Measurements from ENCODE around the gene ASXL1. TPM values are rescaled to one million over a fixed set of nuclear protein-coding genes. Genes with fewer than 3 reads are reported as not detected.

Gene ASXL1
- polyA plus RNA-seq, 3 donors from 2014 or later = 2.9 to 11.0 (median 5.3) TPM

GRCh38 chr20:32445539-32446273 lies 87.6 kb downstream of the ASXL1 start:
- H3K27me3 Mint-ChIP-seq (ENCODE audit: low read depth in 3 of 3) = peaks cover 9 to 11% (median 10%) of the 10 kb centered on the region in 3 donors
- no peak overlapping the region for H3K4me3 Mint-ChIP-seq
- peaks cover 0 to 29% (median 8%) of the 10 kb centered on the region in 3 donors for H3K36me3 Mint-ChIP-seq
- no peaks in the 10 kb centered on the region for H3K9me3 Mint-ChIP-seq
- no peak for DNase-seq
- peaks cover 10 to 25% of the 10 kb centered on the region in 2 donors for H3K4me1 Mint-ChIP-seq
- H3K27ac Mint-ChIP-seq = peak overlapping the region in 5 of 6 donors; percentile 69 to 86 (median 83)

- Mint-ChIP-seq H3K27me3 (ENCODE audit: low read depth in 3 of 3) (peaks cover 8 to 10% (median 8%) of the 10 kb centered on the region in 3 donors), H3K27ac (peak overlapping the region in 3 of 6 donors; percentile 27 to 81 (median 52)), H3K36me3 (peaks cover 0 to 26% (median 8%) of the 10 kb centered on the region in 3 donors), H3K9me3 (no peaks in the 10 kb centered on the region), H3K4me3 (no peak overlapping the region), H3K4me1 (peaks cover 10 to 17% of the 10 kb centered on the region in 2 donors)
- no peak for DNase-seq
Measured at GRCh38 chr20:32446301-32447100, 88.4 kb downstream of the ASXL1 start.

GRCh38 chr20:32447136-32448027 lies 89.3 kb downstream of the ASXL1 start:
- Mint-ChIP-seq H3K4me1 (peaks cover 10 to 14% of the 10 kb centered on the region in 2 donors), H3K9me3 (no peaks in the 10 kb centered on the region), H3K27ac (peak overlapping the region in 5 of 6 donors; percentile 50 to 81 (median 66))

GRCh38 chr20:32448306-32449056 lies 90.3 kb downstream of the ASXL1 start:
- Mint-ChIP-seq H3K27ac (peak overlapping the region; percentile 18 to 77 (median 62)), H3K27me3 (ENCODE audit: low read depth in 3 of 3) (peaks cover 7 to 10% (median 8%) of the 10 kb centered on the region in 3 donors), H3K4me3 (no peak overlapping the region), H3K9me3 (no peaks in the 10 kb centered on the region), H3K4me1 (peaks cover 7 to 10% of the 10 kb centered on the region in 2 donors), H3K36me3 (peaks cover 0 to 26% (median 8%) of the 10 kb centered on the region in 3 donors)
- no peak for DNase-seq

More at GRCh38 chr20:32447136-32448027, 89.3 kb downstream of the ASXL1 start:
- Mint-ChIP-seq H3K27me3 (ENCODE audit: low read depth in 3 of 3) (peaks cover 5 to 10% (median 8%) of the 10 kb centered on the region in 3 donors), H3K36me3 (peaks cover 0 to 26% (median 8%) of the 10 kb centered on the region in 3 donors), H3K4me3 (no peak overlapping the region)
- no peak for DNase-seq

GRCh38 chr20:32449057-32449889 lies 91.1 kb downstream of the ASXL1 start:
- Mint-ChIP-seq H3K36me3 (peaks cover 0 to 26% (median 8%) of the 10 kb centered on the region in 3 donors), H3K9me3 (no peaks in the 10 kb centered on the region), H3K27ac (peak overlapping the region; percentile 46 to 85 (median 72)), H3K27me3 (ENCODE audit: low read depth in 3 of 3) (peaks cover 8 to 11% (median 11%) of the 10 kb centered on the region in 3 donors), H3K4me1 (peaks cover 0 to 8% of the 10 kb centered on the region in 2 donors), H3K4me3 (no peak overlapping the region)
- no peak for DNase-seq

- Mint-ChIP-seq H3K9me3 (no peaks in the 10 kb centered on the region), H3K4me1 (peaks cover 0 to 8% of the 10 kb centered on the region in 2 donors), H3K27me3 (ENCODE audit: low read depth in 3 of 3) (peaks cover 7 to 14% (median 8%) of the 10 kb centered on the region in 3 donors), H3K36me3 (peaks cover 0 to 26% (median 8%) of the 10 kb centered on the region in 3 donors), H3K4me3 (peak overlapping the region in 1 of 5 donors; percentile 3), H3K27ac (peak overlapping the region; percentile 12 to 76 (median 68))
- DNase-seq = no peak
Measured at GRCh38 chr20:32449890-32450401, 91.8 kb downstream of the ASXL1 start.

- Mint-ChIP-seq H3K9me3 (no peaks in the 10 kb centered on the region), H3K4me3 (no peak overlapping the region), H3K27ac (peak overlapping the region in 5 of 6 donors; percentile 12 to 76 (median 67)), H3K4me1 (peaks cover 0 to 4% of the 10 kb centered on the region in 2 donors), H3K36me3 (peaks cover 0 to 21% (median 4%) of the 10 kb centered on the region in 3 donors), H3K27me3 (ENCODE audit: low read depth in 3 of 3) (peaks cover 7 to 11% (median 8%) of the 10 kb centered on the region in 3 donors)
- no peak for DNase-seq
Measured at GRCh38 chr20:32450484-32451061, 92.4 kb downstream of the ASXL1 start.

GRCh38 chr20:32451340-32451681 lies 93.2 kb downstream of the ASXL1 start:
- H3K4me1 Mint-ChIP-seq = peaks cover 0 to 6% of the 10 kb centered on the region in 2 donors
- H3K4me3 Mint-ChIP-seq = no peak overlapping the region
- H3K9me3 Mint-ChIP-seq = no peaks in the 10 kb centered on the region
- no peak for DNase-seq
- H3K27ac Mint-ChIP-seq = peak overlapping the region in 3 of 6 donors; percentile 24 to 80 (median 65)
- peaks cover 0 to 20% (median 4%) of the 10 kb centered on the region in 3 donors for H3K36me3 Mint-ChIP-seq
- peaks cover 7 to 11% (median 8%) of the 10 kb centered on the region in 3 donors for H3K27me3 Mint-ChIP-seq (ENCODE audit: low read depth in 3 of 3)

GRCh38 chr20:32451682-32452461 lies 93.7 kb downstream of the ASXL1 start:
- Mint-ChIP-seq H3K4me1 (peaks cover 0 to 4% of the 10 kb centered on the region in 2 donors), H3K4me3 (no peak overlapping the region), H3K36me3 (peaks cover 0 to 15% (median 2%) of the 10 kb centered on the region in 3 donors), H3K27ac (peak overlapping the region in 3 of 6 donors; percentile 48 to 65 (median 55)), H3K27me3 (ENCODE audit: low read depth in 3 of 3) (peaks cover 7 to 8% (median 8%) of the 10 kb centered on the region in 3 donors), H3K9me3 (no peaks in the 10 kb centered on the region)
- no peak for DNase-seq

- DNase-seq = no peak
- Mint-ChIP-seq H3K9me3 (no peaks in the 10 kb centered on the region), H3K4me3 (no peak overlapping the region), H3K27ac (peak overlapping the region in 2 of 6 donors; percentile 53 to 57), H3K4me1 (peaks cover 4 to 7% of the 10 kb centered on the region in 2 donors), H3K36me3 (peaks cover 0 to 11% (median 0%) of the 10 kb centered on the region in 3 donors), H3K27me3 (ENCODE audit: low read depth in 3 of 3) (peaks cover 4 to 10% (median 6%) of the 10 kb centered on the region in 3 donors)
Measured at GRCh38 chr20:32452776-32453466, 94.8 kb downstream of the ASXL1 start.
